Left lung (tissue), 10 donors: ENCODE data around the gene RAB7A. TPM values are rescaled to one million over a fixed set of nuclear protein-coding genes. Genes with fewer than 3 reads are reported as not detected.
"Not testable (repeated sequence)": the region's sequence is repeated elsewhere in the genome, so short reads cannot be mapped to it uniquely, and the experiment has no call there.

Experiments
- ATAC-seq: fragments of 200-7000 bp; cut with Tn5 transposase; one replicate; pipeline ENCODE4 v1.9.1; 2020; ENCODE audit warnings: moderate library complexity
- DNase-seq, 4 donors: peaks; one replicate each; pipeline ENCODE4 v3.0.0-alpha.2; 2013 to 2020
- H3K27ac ChIP-seq, 2 donors: fragments of 200-600 bp; sonication (generic) in 1 of 2; one replicate each; pipeline versions ENCODE4 v1.5.0 to v1.8.0; 2020 to 2021
- H3K27me3 ChIP-seq, 2 donors: fragments of 200-600 bp; sonication (generic) in 1 of 2; one replicate each; pipeline versions ENCODE4 v1.5.0 to v1.8.0; 2020 to 2021
- H3K36me3 ChIP-seq, 2 donors: fragments of 200-600 bp; sonication (generic) in 1 of 2; one replicate each; pipeline versions ENCODE4 v1.5.0 to v1.8.0; 2020 to 2021
- H3K4me1 ChIP-seq, 2 donors: fragments of 200-600 bp; one replicate each; pipeline ENCODE4 v1.8.0; 2021
- H3K4me3 ChIP-seq, 2 donors: fragments of 200-600 bp; sonication (generic) in 1 of 2; one replicate each; pipeline versions ENCODE4 v1.5.0 to v1.8.0; 2020 to 2021; ENCODE audit warnings: mild to moderate bottlenecking in 1 of 2
- H3K9me3 ChIP-seq, 2 donors: fragments of 200-600 bp; sonication (generic) in 1 of 2; one replicate each; pipeline versions ENCODE4 v1.5.0 to v1.8.0; 2020 to 2021
- CTCF ChIP-seq, 2 donors: fragments of 200-600 bp; sonication (generic) in 1 of 2; IDR thresholded peaks; one replicate each; pipeline versions ENCODE4 v1.5.0 to v1.8.0; 2021; ENCODE audit warnings: antibody characterized with exemption in 2 of 2
- intact Hi-C, 2 donors: fragments of 100-400 bp; cut with DNase I; formaldehyde crosslinking; loops; one replicate each; pipeline versions ENCODE4 v1.11.2 to v1.14.2; 2022
- polyA plus RNA-seq, 6 donors: library from polyadenylated mRNA; unstranded; fragments of 120-200 nt; gene quantifications; one replicate each; pipeline ENCODE4 v1.2.1, GENCODE V29; 2013; ENCODE audit not compliant: insufficient read length in 6 of 6
- total RNA-seq, 2 donors: library from RNA; stranded (reverse); fragmentation: NEBNext Ultra II Directional; extraction: Animal tissue kit (Norgen Biotek cat#: 25700); gene quantifications; one replicate each; pipeline ENCODE4 v1.2.1, GENCODE V29; 2021
- donor health status: DM: no; HTN: yes; CAD: no.
- donor health status: DM: no; HTN: no; CAD: no.

Gene RAB7A
- total and polyA plus RNA-seq, 8 donors, result 162 to 336 (median 195) TPM

DNA sequence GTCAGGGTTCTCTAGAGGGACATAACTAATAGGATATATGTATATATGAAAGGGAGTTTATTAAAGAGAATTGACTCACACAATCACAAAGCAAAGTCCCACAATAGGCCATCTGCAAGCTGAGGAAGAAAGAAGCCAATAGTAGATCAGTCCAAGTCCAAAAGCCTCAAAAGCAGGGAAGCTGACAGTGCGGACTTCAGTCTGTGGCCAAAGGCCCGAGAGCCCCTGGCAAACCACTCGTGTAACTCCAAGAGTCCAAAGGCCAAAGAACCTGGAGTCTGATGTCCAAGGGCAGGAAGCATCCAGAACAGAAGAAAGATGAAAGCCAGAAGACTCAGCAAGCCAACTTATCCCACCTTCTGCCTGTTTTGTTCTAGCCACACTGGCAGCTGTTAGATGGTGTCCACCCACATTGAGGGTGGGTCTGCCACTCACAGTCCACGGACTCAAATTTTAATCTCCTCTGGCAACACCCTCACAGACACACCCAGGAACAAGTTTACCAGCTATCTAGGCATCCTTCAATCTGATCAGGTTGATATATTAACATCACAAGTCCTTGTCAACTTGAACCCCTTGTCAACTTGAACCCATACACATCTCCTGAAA is 99.2 kb downstream of the RAB7A start:
- Histone ChIP-seq H3K27ac (no peak overlapping the region), H3K36me3 (peaks cover 0 to 24% of the 10 kb centered on the region in 2 donors), H3K4me3 (no peak overlapping the region), H3K4me1 (no peaks in the 10 kb centered on the region), H3K27me3 (no peaks in the 10 kb centered on the region), H3K9me3 (no peaks in the 10 kb centered on the region)
- intact Hi-C loops, result no loop called here
- DNase-seq, result no peak
- TF ChIP-seq CTCF (IDR thresholded peaks at IDR 0.05), result no peak
- ATAC-seq, result no peak

- H3K36me3 ChIP-seq, H3K4me1 ChIP-seq, H3K27me3 ChIP-seq, H3K9me3 ChIP-seq, intact Hi-C loops, DNase-seq, H3K27ac ChIP-seq, H3K4me3 ChIP-seq: not testable (repeated sequence)
- ATAC-seq, result peak; percentile 33
These were observed 103.1 kb downstream of the RAB7A start for GRCh38 chr3:128829087-128829486.

- H3K27me3 ChIP-seq, ATAC-seq, H3K4me3 ChIP-seq, intact Hi-C loops, H3K27ac ChIP-seq, DNase-seq, H3K36me3 ChIP-seq, H3K9me3 ChIP-seq, H3K4me1 ChIP-seq: not testable (repeated sequence)
These were observed 104.1 kb downstream of the RAB7A start for GRCh38 chr3:128829925-128830625.

- ATAC-seq, DNase-seq, H3K27me3 ChIP-seq, H3K27ac ChIP-seq, H3K4me3 ChIP-seq, H3K4me1 ChIP-seq, H3K9me3 ChIP-seq, H3K36me3 ChIP-seq, intact Hi-C loops: not testable (repeated sequence)
These were observed 104.8 kb downstream of the RAB7A start for GRCh38 chr3:128830762-128831161.

- H3K9me3 ChIP-seq, ATAC-seq, intact Hi-C loops, H3K4me1 ChIP-seq, H3K27me3 ChIP-seq, DNase-seq, H3K4me3 ChIP-seq, H3K36me3 ChIP-seq, H3K27ac ChIP-seq: not testable (repeated sequence)
These were observed 107.0 kb downstream of the RAB7A start for GRCh38 chr3:128832979-128833378.

DNA sequence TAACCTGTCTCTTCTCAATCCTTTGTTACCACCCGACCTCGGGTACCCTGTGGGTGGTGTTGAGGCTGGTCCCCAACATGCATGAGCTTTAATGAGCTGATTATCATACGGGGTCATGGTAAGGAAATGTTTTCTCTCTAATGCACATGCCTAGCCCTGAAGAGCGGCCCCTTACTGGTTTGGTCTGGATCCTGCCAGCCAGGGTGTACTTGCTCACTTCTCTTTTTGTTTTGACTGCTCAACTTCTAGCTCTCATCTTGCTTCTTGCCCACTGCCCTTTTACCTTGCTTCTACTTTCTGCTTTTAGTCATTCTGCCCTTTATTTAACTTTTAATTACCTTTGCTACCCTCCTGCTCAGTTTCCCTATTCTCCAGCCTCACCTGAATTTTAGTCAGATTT is 109.1 kb downstream of the RAB7A start:
- H3K36me3 ChIP-seq, result no peaks in the 10 kb centered on the region
- no peak overlapping the region for H3K27ac ChIP-seq
- no peak for ATAC-seq
- intact Hi-C loops, result no loop called here
- no peaks in the 10 kb centered on the region for H3K9me3 ChIP-seq
- no peaks in the 10 kb centered on the region for H3K4me1 ChIP-seq
- no peak for DNase-seq
- no peaks in the 10 kb centered on the region for H3K27me3 ChIP-seq
- H3K4me3 ChIP-seq, result no peak overlapping the region
- TF ChIP-seq CTCF (IDR thresholded peaks at IDR 0.05), result no peak

- H3K36me3 ChIP-seq, result no peaks in the 10 kb centered on the region
- H3K4me3 ChIP-seq, result no peak overlapping the region
- ATAC-seq, result no peak
- H3K27ac ChIP-seq, result no peak overlapping the region
- H3K27me3 ChIP-seq, result no peaks in the 10 kb centered on the region
- intact Hi-C loops, result loop anchor here in 1 of 2 donors (10.0 kb wide), 1 partner anchor 157 kb away; no protein-coding TSS in a partner anchor
- no peaks in the 10 kb centered on the region for H3K9me3 ChIP-seq
- no peak for TF ChIP-seq CTCF (IDR thresholded peaks at IDR 0.05)
- peak in 1 of 4 donors; percentile 54 for DNase-seq
- H3K4me1 ChIP-seq, result peaks cover 0 to 23% of the 10 kb centered on the region in 2 donors
These were observed 116.2 kb downstream of the RAB7A start for GRCh38 chr3:128841926-128842920.
